Rectal smooth muscle tissue (tissue), 1 donor: ENCODE measurements around the gene CTRB2.
"Not testable (repeated sequence)": the region's sequence is repeated elsewhere in the genome, so short reads cannot be mapped to it uniquely, and the experiment has no call there.

Source experiments
- H3K27ac ChIP-seq: one replicate; pipeline ENCODE4 v1.7.0; 2013; ENCODE audit warnings: low read depth, low read length, inconsistent platforms
- H3K27me3 ChIP-seq: one replicate; pipeline ENCODE4 v1.7.0; 2013; ENCODE audit warnings: low read length; ENCODE audit not compliant: control insufficient read depth, insufficient read depth
- H3K36me3 ChIP-seq: one replicate; pipeline ENCODE4 v1.7.0; 2013; ENCODE audit warnings: low read length; ENCODE audit not compliant: control insufficient read depth, insufficient read depth
- H3K4me1 ChIP-seq: one replicate; pipeline ENCODE4 v1.7.0; 2013; ENCODE audit warnings: low read length; ENCODE audit not compliant: control insufficient read depth, insufficient read depth
- H3K4me3 ChIP-seq: one replicate; pipeline ENCODE4 v1.7.0; 2013; ENCODE audit warnings: low read length
- H3K9ac ChIP-seq: one replicate; pipeline ENCODE4 v1.7.0; 2013; ENCODE audit warnings: low read length

Gene CTRB2

GRCh38 chr16:75228143-75228976 lies 21.4 kb upstream of the CTRB2 start:
- H3K4me1 ChIP-seq, result no peaks in the 10 kb centered on the region
- no peak overlapping the region for H3K27ac ChIP-seq
- no peaks in the 10 kb centered on the region for H3K27me3 ChIP-seq
- H3K4me3 ChIP-seq, result no peak overlapping the region
- no peak overlapping the region for H3K9ac ChIP-seq
- peaks cover 4% of the 10 kb centered on the region for H3K36me3 ChIP-seq

GRCh38 chr16:75227361-75228142 lies 20.6 kb upstream of the CTRB2 start:
- Histone ChIP-seq H3K9ac (no peak overlapping the region), H3K27ac (no peak overlapping the region), H3K27me3 (no peaks in the 10 kb centered on the region), H3K4me3 (no peak overlapping the region), H3K36me3 (peaks cover 4% of the 10 kb centered on the region), H3K4me1 (no peaks in the 10 kb centered on the region)

- H3K36me3 ChIP-seq, result peaks cover 4% of the 10 kb centered on the region
- no peak overlapping the region for H3K9ac ChIP-seq
- H3K27me3 ChIP-seq, result no peaks in the 10 kb centered on the region
- no peak overlapping the region for H3K27ac ChIP-seq
- no peak overlapping the region for H3K4me3 ChIP-seq
- no peaks in the 10 kb centered on the region for H3K4me1 ChIP-seq
These were observed 19.8 kb upstream of the CTRB2 start for GRCh38 chr16:75226550-75227360.

GRCh38 chr16:75225678-75226515 lies 18.9 kb upstream of the CTRB2 start:
- Histone ChIP-seq H3K36me3 (peaks cover 4% of the 10 kb centered on the region), H3K9ac (no peak overlapping the region), H3K4me3 (no peak overlapping the region), H3K4me1 (no peaks in the 10 kb centered on the region), H3K27me3 (no peaks in the 10 kb centered on the region), H3K27ac (no peak overlapping the region)

GRCh38 chr16:75225092-75225491 lies 18.1 kb upstream of the CTRB2 start:
- no peak overlapping the region for H3K27ac ChIP-seq
- no peaks in the 10 kb centered on the region for H3K27me3 ChIP-seq
- H3K36me3 ChIP-seq, result peaks cover 4% of the 10 kb centered on the region
- H3K4me1 ChIP-seq, result no peaks in the 10 kb centered on the region
- no peak overlapping the region for H3K9ac ChIP-seq
- no peak overlapping the region for H3K4me3 ChIP-seq

GRCh38 chr16:75224306-75225082 lies 17.5 kb upstream of the CTRB2 start:
- Histone ChIP-seq H3K27ac (no peak overlapping the region), H3K36me3 (peaks cover 3% of the 10 kb centered on the region), H3K4me3 (no peak overlapping the region), H3K27me3 (no peaks in the 10 kb centered on the region), H3K9ac (no peak overlapping the region), H3K4me1 (no peaks in the 10 kb centered on the region)

GRCh38 chr16:75223129-75223528 lies 16.2 kb upstream of the CTRB2 start:
- not testable (repeated sequence) for H3K9ac ChIP-seq, H3K36me3 ChIP-seq, H3K27ac ChIP-seq, H3K4me3 ChIP-seq, H3K4me1 ChIP-seq, H3K27me3 ChIP-seq

GRCh38 chr16:75222271-75222783 lies 15.4 kb upstream of the CTRB2 start:
- H3K27me3 ChIP-seq, result no peaks in the 10 kb centered on the region
- H3K27ac ChIP-seq, result no peak overlapping the region
- no peaks in the 10 kb centered on the region for H3K36me3 ChIP-seq
- H3K4me3 ChIP-seq, result no peak overlapping the region
- no peak overlapping the region for H3K9ac ChIP-seq
- H3K4me1 ChIP-seq, result no peaks in the 10 kb centered on the region

GRCh38 chr16:75219838-75220237 lies 12.9 kb upstream of the CTRB2 start:
- Histone ChIP-seq H3K36me3 (no peaks in the 10 kb centered on the region), H3K27ac (no peak overlapping the region), H3K4me1 (no peaks in the 10 kb centered on the region), H3K27me3 (no peaks in the 10 kb centered on the region), H3K9ac (no peak overlapping the region), H3K4me3 (no peak overlapping the region)

- Histone ChIP-seq H3K4me3 (no peak overlapping the region), H3K9ac (no peak overlapping the region), H3K27me3 (no peaks in the 10 kb centered on the region), H3K27ac (no peak overlapping the region), H3K4me1 (no peaks in the 10 kb centered on the region), H3K36me3 (no peaks in the 10 kb centered on the region)
These were observed 12.1 kb upstream of the CTRB2 start for GRCh38 chr16:75219088-75219487.
